HG03159 (cell line): ENCODE measurements around the gene DYNC2I2.
"Not testable (repeated sequence)": the region's sequence is repeated elsewhere in the genome, so short reads cannot be mapped to it uniquely, and the experiment has no call there.

Experiments
- ATAC-seq: cut with Tn5 transposase; IDR thresholded peaks from one replicate; pipeline ENCODE4 v1.9.1; 2021; ENCODE audit warnings: mild to moderate bottlenecking, moderate library complexity; ENCODE audit not compliant: unreplicated experiment

Gene DYNC2I2

DNA sequence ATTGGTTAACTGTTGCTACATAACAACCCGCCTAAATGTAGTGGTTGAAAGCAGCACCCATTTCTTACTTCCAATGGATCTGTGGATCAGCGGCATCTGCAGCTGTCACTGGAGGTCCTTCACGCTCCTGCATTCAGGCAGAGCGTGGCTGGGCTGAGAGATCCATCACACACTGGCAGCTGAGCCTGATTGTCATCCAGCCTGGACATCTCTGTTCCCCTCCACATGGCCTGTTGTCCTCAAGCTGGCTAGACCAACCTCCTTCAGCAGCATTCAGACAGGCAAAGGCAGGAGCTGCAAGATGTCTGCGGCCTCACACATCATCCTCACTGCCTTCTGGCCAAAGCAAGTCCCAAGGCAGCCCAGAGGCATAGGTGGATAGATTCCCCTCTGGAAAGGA, 36.9 kb downstream of the DYNC2I2 start:
- ATAC-seq, result no peak

DNA sequence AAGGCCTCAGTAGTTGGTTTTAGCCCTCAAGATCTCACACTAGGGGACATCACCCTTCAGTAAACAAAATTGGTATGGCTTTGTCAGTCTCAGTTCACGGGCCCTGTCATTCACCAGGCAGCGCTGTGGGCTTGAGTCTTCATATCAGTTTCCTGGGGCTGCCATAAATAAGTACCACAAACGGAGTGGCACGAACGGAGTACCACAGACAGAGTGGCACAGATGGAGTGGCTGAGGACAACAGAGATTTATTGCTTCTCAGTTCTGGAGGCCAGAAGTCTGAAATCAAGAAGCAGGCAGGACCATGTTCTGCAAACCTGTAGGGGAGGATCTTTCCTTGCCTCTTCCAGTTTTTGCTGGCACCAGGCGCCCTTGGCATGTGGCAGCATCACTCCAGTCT, 37.5 kb downstream of the DYNC2I2 start:
- no peak for ATAC-seq

DNA sequence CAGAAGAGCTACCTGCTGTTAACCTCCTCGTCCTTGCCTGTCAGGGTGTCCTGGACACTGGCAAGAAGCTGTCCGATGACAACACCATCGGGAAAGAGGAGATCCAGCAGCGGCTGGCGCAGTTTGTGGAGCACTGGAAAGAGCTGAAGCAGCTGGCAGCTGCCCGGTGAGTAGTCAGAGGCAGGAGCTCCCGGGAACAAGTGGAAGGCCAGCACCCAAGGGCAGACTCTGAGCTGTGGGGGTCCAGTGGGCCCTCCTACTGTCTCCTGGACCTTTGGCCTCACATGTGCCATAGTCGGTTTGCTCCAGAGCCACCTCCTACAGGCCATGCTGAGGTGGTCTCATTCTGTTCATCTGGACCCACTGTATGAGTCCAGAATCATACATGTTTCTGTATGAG, 38.7 kb downstream of the DYNC2I2 start:
- no peak for ATAC-seq

DNA sequence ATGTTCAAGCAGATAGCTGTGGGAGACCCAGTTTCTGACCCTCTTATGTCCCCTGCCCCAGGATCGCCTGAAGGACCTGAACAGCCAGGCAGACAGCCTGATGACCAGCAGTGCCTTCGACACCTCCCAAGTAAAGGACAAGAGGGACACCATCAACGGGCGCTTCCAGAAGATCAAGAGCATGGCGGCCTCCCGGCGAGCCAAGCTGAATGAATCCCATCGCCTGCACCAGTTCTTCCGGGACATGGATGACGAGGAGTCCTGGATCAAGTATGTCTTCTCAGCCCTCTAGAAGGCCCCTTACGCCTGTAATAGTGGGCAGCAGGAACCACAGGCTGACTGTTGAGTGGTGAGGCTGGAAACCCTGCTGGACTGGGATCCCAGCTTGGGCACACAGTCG, 41.1 kb downstream of the DYNC2I2 start:
- no peak for ATAC-seq

DNA sequence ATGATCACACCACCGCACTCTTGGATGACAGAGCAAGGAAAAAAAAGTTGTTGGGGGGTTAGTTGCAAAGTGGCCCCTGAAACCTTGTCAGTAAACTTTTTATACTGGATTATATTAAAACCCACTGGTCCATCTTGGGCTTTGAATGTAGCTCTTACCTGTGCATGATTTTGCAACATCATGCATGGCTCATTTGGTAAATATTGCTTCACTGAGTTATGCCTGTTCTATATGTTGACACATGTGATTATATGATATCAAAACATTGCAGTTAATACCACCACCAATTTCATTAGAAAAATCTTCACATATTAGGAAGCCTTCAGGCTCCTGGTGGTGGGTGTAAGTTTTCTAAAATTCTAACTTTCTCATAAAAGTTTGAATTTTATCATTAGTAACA, 41.9 kb downstream of the DYNC2I2 start:
- ATAC-seq, result no peak

DNA sequence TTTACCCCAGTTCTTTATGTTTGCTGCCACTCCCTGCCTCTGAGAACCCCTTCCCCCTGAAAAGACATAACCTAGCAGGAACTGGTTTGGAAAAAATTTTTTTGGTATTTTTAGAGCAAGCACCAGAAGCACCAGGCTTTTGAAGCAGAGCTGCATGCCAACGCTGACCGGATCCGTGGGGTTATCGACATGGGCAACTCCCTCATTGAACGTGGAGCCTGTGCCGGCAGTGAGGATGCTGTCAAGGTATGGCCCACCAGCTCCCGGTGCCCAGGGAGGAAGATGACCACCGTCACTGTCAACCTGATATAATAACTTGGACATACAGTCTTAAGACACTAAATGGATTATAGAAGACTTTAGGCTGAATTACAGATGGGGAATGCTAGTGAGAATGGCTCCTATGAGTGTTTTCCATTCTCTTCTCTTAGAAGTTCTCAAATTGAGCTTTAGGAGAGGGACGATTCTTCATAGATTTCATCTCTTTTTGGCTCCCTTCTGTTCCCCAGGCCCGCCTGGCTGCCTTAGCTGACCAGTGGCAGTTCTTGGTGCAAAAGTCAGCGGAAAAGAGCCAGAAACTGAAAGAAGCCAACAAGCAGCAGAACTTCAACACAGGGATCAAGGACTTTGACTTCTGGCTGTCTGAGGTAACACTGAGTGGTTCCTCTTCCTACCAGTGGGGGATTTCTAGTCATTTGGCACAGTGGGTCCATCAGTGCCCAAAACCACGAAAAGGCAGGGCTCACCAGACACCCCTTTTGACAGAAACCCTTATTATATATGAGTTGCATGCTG, 44.9 kb downstream of the DYNC2I2 start:
- no peak for ATAC-seq

DNA sequence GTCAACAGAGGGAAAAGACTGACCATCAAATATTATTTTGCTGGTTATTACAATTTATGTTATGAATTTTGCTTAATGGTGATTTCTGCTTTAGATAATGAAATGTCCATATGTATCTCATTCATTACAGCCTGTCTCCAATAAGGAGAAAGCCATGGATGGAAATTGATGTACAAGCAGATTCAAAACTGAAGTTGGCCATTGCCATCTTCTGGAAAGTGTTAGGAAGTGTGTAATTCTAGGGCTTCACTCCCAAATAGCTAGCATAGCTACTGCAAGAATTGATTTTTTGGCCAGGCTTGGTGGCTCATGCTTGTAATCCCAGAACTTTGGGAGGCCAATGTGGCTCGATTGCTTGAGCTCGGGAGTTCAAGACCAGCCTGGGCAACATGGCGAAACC, 45.8 kb downstream of the DYNC2I2 start:
- ATAC-seq, result no peak

DNA sequence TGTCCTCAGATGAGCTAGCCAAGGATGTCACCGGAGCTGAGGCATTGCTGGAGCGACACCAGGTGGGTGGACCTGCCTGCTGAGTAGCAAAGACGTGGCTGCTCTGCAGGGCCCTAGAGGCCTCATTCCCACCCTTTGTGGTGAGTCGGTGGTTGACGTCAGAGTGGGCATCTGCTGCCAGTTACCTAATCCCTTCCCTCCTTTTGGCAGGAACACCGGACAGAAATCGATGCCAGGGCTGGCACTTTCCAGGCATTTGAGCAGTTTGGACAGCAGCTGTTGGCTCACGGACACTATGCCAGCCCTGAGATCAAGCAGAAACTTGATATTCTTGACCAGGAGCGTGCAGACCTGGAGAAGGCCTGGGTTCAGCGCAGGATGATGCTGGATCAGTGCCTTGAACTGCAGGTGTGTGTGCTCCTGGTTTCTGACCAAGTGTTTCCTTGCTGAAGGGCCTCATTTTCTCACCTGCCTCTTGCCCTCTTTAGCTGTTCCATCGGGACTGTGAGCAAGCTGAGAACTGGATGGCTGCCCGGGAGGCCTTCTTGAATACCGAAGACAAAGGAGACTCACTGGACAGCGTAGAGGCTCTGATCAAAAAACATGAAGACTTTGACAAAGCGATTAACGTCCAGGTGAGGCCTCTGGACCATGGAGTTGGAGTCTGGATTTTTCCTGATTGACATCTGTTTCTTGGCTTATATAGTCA, 48.9 kb downstream of the DYNC2I2 start:
- ATAC-seq, result no peak

DNA sequence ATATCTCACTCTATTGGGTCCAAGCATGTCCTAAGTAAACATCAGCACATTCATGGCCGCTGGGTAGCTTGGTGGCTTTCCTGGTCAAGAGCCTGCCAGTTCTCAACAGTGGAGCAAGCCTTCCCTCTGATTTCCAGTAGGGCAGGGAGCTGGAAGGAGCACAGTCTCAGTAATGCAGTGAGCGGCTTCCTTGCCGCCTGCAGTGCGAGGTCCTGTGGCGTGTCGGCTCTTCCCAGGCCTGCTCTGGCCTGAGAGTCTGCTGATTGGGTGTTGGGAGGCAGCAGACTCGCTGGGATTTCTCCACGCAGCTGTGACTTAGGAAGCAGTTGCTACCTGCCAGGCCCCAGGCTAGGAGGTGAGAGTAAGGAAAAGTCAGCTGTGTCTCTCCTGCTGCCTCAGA, 53.0 kb downstream of the DYNC2I2 start:
- ATAC-seq, result no peak

DNA sequence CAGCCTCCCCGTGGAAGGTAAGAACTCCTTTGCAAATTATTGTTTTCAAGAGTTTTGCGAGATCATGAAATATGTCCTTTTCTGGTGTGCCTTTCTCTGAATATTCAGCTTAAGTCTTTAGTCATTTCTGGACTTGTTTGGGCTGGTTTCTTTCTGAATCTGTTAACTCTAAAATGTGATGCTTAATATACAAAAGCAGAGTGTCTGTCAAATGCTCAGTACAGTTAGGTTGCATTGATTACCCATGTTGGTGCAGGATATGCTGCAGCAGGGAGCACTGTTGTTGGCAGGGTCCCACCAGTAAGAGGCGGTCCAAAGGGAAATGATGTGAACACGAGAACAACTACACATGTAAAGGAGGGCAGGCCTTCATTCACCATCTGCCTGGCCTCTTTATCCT, 56.5 kb downstream of the DYNC2I2 start:
- no peak for ATAC-seq

DNA sequence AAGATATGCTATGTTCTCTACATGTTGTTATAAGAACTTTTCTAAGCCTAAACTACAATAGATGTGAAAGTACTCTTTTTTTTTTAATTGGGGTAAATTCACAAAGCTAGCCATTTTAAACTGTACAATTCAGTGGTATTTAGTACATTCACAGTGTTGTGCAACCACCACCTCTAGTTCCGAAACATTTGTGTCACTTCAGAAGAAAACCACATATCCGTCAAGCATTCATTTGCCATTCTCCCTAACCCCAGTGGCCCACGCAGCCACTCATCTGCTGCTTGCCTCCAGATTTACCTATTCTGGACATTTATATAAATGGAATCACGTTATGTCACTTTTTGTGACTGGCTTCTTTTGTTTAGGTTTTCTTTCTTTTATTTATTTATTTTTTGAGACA, 61.2 kb downstream of the DYNC2I2 start:
- ATAC-seq, result no peak

DNA sequence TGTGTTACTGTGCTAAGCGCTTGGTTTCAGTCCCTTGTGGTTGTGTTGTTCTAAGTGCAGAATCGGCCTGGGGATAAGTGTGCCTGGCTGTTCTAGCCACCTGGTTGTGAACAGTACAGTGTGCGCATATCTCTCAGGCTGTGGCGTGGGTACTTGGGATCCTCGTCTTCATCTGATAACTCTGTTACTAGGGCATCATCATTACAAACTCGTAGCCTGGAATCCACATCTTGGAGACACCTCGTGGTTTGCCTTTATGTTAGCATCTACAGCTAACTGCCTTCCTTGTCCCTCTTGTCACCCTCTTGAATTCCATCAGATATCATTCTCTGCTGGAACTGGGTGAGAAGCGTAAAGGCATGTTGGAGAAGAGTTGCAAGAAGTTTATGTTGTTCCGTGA, 62.8 kb downstream of the DYNC2I2 start:
- ATAC-seq, result no peak

DNA sequence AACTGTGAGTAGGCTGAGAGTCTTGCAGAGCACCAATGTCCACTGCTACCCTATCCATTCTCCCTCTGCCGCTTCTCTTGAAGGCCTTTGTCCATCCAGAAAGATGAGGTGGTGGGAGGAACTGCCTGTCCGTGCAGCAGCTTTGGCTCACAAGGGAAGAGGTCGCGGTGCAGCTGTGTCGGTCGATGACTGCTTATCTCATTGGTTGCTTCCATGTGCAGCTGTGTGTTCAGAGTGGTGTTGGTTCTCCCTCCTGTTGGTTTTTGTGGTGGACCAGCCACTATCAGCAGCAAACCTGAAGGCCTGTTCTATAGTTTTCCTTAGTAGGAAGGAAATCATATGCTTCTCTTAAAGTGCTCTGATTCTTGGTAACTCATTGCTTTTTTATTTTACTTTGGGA, 63.6 kb downstream of the DYNC2I2 start:
- ATAC-seq, result no peak

DNA sequence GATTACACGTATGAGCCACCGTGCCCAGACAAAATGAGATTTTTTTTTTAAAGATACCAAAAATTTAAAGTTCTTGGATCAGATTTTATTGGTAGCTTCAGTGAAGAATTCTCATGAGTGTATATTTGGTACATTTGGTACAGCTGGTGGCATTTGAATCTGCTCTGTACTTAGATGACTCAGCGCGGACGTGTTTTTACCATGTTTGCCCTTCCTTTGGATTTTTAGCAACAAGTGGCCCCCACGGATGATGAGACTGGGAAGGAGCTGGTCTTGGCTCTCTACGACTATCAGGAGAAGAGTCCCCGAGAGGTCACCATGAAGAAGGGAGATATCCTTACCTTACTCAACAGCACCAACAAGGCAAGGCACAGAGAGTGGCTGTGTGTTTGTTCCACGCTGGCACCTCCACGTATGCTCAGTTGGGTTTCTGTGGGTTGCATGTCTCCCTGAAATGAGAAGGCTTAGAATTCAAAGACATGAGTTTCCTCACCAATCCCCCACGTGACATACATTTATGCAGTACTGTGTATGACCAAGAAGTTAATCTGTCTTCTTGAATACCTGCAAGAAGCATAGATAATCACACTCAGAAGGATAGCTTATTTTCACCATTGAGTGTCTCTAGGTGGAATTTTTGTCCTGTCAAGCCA, 67.9 kb downstream of the DYNC2I2 start:
- no peak for ATAC-seq

DNA sequence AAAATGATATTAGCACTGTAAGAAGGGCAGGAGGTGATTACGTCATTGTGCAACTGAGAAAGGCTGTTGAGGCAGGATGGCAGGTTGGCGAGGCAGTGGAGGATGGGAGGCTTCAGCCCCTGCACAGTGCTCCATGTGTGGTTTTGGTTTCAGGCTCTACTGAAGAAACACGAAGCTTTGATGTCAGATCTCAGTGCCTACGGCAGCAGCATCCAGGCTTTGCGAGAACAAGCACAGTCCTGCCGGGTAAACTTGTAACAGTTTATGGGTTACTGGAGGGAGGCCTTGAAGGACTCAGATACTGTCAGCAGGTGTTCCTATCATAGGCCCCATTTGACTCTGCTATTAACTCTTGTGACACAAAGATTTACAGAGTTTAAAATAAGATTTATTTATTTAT, 69.2 kb downstream of the DYNC2I2 start:
- ATAC-seq, result no peak

DNA sequence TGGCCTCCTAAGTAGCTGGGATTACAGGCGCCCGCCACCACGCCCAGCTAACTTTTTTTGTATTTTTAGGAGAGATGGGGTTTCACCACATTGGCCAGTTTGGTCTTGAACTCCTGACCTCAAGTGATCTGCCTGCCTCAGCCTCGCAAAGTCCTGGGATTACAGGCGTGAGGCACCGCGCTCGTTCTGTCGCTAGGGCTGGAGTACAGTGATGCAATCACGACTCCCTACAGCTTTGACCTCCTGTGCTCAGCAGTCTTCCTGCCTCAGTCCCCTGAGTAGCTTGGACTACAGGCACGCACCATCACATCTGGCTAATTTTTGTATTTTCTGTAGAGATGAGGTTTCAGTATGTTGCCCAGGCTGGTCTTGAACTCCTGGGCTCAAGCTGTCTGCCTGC, 69.7 kb downstream of the DYNC2I2 start:
- not testable (repeated sequence) for ATAC-seq

DNA sequence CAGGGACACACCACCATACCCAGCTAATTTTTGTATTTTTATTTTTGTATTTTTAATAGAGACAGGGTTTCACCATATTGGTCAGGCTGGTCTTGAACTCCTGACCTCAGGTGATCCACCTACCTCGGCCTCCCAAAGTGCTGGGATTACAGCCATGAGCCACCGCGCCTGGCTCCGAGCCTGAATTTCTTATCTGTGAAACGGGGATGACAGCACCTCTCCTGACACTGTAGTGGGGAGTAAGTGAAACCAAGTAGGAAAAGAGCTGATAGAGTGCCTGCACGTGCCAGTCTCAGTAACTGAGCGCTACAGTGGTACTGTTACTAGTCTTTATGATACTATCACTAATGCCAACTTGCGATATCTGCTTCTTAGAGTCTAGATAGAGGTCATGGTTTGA, 71.5 kb downstream of the DYNC2I2 start:
- not testable (repeated sequence) for ATAC-seq
